ENCODE data around the gene LAG3.

Gene LAG3

GRCh38 chr12:6772726-6773589, 638 bp downstream of the LAG3 start:
- DNase-seq (ENCODE audit: low read depth): no peak

- DNase-seq (ENCODE audit: low read depth): peak; percentile 74
Measured at GRCh38 chr12:6773590-6774351, 1.5 kb downstream of the LAG3 start.

GRCh38 chr12:6774499-6775062, 2.3 kb downstream of the LAG3 start:
- DNase-seq (ENCODE audit: low read depth): peak; percentile 39

GRCh38 chr12:6775185-6776174, 3.2 kb downstream of the LAG3 start:
- DNase-seq (ENCODE audit: low read depth): no peak

GRCh38 chr12:6777386-6777785, 5.1 kb downstream of the LAG3 start:
- no peak for DNase-seq (ENCODE audit: low read depth)

GRCh38 chr12:6778217-6778573, 5.9 kb downstream of the LAG3 start:
- DNase-seq (ENCODE audit: low read depth): no peak

GRCh38 chr12:6778574-6779550, 6.5 kb downstream of the LAG3 start:
- DNase-seq (ENCODE audit: low read depth): peak; percentile 79

- no peak for DNase-seq (ENCODE audit: low read depth)
Measured at GRCh38 chr12:6779708-6780432, 7.5 kb downstream of the LAG3 start.

- no peak for DNase-seq (ENCODE audit: low read depth)
Measured at GRCh38 chr12:6780573-6780972, 8.3 kb downstream of the LAG3 start.

- no peak for DNase-seq (ENCODE audit: low read depth)
Measured at GRCh38 chr12:6782119-6782518, 9.8 kb downstream of the LAG3 start.

GRCh38 chr12:6782850-6783566, 10.7 kb downstream of the LAG3 start:
- DNase-seq (ENCODE audit: low read depth): no peak

GRCh38 chr12:6783828-6784227, 11.5 kb downstream of the LAG3 start:
- no peak for DNase-seq (ENCODE audit: low read depth)

- no peak for DNase-seq (ENCODE audit: low read depth)
Measured at GRCh38 chr12:6784296-6784695, 12.0 kb downstream of the LAG3 start.

GRCh38 chr12:6784761-6785160, 12.4 kb downstream of the LAG3 start:
- no peak for DNase-seq (ENCODE audit: low read depth)

- DNase-seq (ENCODE audit: low read depth): no peak
Measured at GRCh38 chr12:6786416-6787094, 14.2 kb downstream of the LAG3 start.

- DNase-seq (ENCODE audit: low read depth): no peak
Measured at GRCh38 chr12:6787309-6787708, 15.0 kb downstream of the LAG3 start.

GRCh38 chr12:6788972-6789924, 16.9 kb downstream of the LAG3 start, which contains the start of gene CD4:
CD4 (plus strand) TSS chr12:6789528; CDS start chr12:6800139, 10,611 bp downstream.
- no peak for DNase-seq (ENCODE audit: low read depth)
